Subcutaneous preadipocyte (primary cell): ENCODE measurements around the gene LYSMD1. TPM values are rescaled to one million over a fixed set of nuclear protein-coding genes. Genes with fewer than 3 reads are reported as not detected.

Source experiments
- total RNA-seq: library from RNA; depleted of rRNA; stranded (reverse); fragments of >200 nt; gene quantifications from 2 replicates; pipeline ENCODE4 v1.2.3, GENCODE V29; 2012

LYSMD1 gene
- total RNA-seq, result 7.8 and 8.5 TPM in 2 replicates

GRCh38 chr1:151165738-151166504 lies at the start of gene LYSMD1, which contains the start of gene SCNM1:
TSS of gene LYSMD1 (minus strand) at chr1:151165902. CDS start at chr1:151165258, 644 bp downstream.
TSS of gene SCNM1 (plus strand) at chr1:151166144. CDS start at chr1:151166153, 9 bp downstream.

DNA sequence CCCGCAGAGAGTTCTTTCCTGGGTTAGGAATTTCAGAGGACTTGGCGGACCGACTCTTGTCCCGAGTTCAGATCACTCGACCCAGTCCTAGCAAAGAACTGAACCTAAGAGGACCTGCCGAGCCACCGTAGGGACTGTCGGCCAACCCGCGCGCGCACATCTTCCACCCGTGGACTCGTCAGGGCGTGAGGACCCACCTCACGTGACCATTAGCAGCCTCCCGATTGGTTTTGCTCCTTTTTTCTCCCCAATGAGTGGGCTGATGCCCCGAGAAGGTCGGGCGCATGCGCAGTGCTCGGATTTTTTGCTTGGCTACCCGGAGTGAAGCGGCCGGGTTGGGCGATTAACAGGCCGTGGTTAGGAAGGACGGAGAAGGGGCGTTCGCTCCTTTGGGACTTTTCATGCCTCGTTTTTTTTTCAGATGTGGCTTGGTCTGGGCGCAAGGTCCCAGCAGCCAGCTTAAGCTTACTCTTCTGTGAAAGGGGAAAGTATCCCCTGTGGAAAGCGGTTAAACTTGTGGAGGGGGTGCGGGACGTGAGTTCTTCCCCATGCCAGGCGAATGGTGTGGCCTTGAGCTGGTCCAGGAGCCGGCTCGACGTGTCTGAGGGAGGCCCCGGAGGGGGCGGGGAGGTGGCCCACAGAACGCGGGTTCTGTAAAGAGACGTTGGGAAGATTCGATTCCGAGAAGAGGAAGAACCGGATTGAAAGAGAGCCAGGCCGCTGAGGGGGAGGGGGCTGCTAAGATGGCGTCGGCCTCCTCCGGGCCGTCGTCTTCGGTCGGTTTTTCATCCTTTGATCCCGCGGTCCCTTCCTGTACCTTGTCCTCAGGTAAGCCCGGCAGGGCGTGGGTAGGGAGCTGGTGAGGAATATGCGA lies 32.8 kb upstream of the LYSMD1 start, which contains the start of gene PIP5K1A:
TSS of gene PIP5K1A (plus strand) at position 299 of the 874 bp plus-strand sequence. CDS start at position 744, 445 bp downstream.

DNA sequence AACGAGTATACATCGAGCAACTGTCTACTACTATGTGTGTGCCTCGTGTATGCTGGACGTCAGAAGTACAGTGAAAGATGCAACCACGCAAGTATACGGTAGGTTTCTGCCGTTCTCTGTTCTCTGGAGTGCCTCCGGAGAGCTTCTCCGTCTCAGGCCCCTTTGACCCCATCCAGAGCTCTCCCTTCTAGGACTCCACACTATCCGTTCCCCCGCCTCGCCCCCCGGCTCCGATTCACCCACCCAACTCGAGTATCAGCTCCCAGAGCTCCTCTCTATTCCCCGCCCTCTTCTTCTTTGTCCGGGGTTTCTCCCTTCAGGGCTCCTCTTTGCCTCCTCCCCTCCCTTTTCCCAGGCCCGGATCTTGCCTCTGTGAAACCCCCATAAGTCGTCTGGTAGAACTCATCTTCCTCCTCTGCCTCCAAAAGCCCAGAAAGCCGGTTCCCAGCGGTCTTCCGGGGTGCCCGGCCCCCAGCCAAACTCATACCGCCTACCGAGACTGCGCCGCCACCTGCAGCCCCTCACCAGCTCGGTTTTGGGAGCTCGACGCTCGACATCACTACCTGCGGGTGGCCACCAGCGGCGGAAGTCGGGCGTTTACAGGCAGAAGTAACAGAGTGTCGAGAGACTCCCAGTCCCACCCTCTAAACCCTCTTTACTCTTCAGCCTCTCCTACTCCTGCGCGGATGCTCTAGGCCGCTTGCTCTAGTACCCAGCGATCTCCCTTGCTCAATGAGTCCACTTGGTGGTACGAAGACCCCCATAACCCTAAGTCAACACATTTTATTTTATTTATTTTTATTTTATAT lies 24.1 kb upstream of the LYSMD1 start, which contains the start of gene VPS72:
TSS of gene VPS72 (minus strand) at position 561 of the 809 bp plus-strand sequence. CDS start at position 485, 76 bp downstream.

GRCh38 chr1:151175863-151176262 lies 10.2 kb upstream of the LYSMD1 start, which contains the start of gene TMOD4:
TSS of gene TMOD4 (minus strand) at chr1:151175981. CDS start at chr1:151174875, 1,106 bp downstream.

GRCh38 chr1:151156515-151156819 lies 9.2 kb downstream of the LYSMD1 start, which contains the start of gene TNFAIP8L2:
TSS of gene TNFAIP8L2 (plus strand) at chr1:151156649. CDS start at chr1:151158698, 2,049 bp downstream.

DNA sequence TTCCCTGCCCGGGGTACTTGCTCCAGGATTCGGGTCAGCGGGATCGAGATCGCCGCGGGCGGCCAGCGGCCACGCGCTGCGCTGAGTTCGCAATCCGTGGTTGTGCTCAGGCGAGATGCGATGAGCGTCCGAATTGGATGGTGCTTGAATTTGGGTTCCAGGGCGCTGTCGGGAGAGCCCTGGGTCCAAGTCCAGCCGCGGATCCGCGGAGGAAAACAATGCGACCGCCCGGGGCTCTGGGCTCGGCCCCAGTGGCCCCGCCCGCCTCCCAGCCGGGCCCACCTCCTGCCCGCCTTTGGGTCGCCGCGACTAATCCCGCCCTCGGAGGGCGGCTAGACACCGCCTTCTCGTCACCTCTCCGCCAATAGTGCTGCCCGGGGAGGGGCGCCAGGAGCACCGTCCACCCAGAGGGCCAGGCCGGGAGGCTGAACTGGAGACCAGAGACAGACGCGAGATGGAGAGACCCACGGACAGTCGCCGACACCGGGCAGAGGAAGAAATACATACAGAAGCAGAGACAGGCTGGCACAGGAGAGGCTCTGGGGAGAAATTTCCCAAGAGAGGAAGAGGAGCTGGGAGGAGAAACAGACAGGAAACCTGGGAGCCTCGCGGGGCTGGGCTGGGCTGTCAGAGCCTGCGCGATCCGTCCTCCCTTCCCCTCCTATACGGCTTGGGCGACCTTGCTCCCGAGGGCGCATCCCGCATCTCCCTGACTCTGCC lies 19.1 kb downstream of the LYSMD1 start, which contains the start of gene SEMA6C:
TSS of gene SEMA6C (minus strand) at position 220 of the 720 bp plus-strand sequence. CDS start 4,010 bp downstream, outside the sequence.

Other genes starting within 250 kb of the LYSMD1 start
- gene SETDB1, start 239.5 kb downstream of the LYSMD1 start, total RNA-seq, result 32.7 and 35.8 TPM in 2 replicates
- gene CERS2, start 191.1 kb downstream of the LYSMD1 start, total RNA-seq, result 99.6 and 168 TPM in 2 replicates
- gene ANXA9, start 183.6 kb downstream of the LYSMD1 start, total RNA-seq, result 0.20 and 0.37 TPM in 2 replicates
- gene MINDY1, start 159.0 kb downstream of the LYSMD1 start, total RNA-seq, result 8.8 and 9.9 TPM in 2 replicates
- 5.1 and 5.7 TPM in 2 replicates for gene PRUNE1, start 157.5 kb downstream of the LYSMD1 start, total RNA-seq
- gene BNIPL, start 129.3 kb downstream of the LYSMD1 start, total RNA-seq, result 0.37 and 0.39 TPM in 2 replicates
- gene C1orf56, start 118.2 kb downstream of the LYSMD1 start, total RNA-seq, result 2.2 and 2.3 TPM in 2 replicates
- gene CDC42SE1, start 106.3 kb downstream of the LYSMD1 start, total RNA-seq, result 29.8 and 38.5 TPM in 2 replicates
- 0.73 and 0.78 TPM in 2 replicates for gene MLLT11, start 105.5 kb downstream of the LYSMD1 start, total RNA-seq
- 12.1 and 17.0 TPM in 2 replicates for gene GABPB2, start 95.1 kb downstream of the LYSMD1 start, total RNA-seq
- gene SEMA6C, start 19.3 kb downstream of the LYSMD1 start, total RNA-seq, result 0.73 and 0.98 TPM in 2 replicates
- not detected in 2 replicates for gene TNFAIP8L2, start 9.3 kb downstream of the LYSMD1 start, total RNA-seq
- 23.9 and 25.4 TPM in 2 replicates for gene SCNM1, start 242 bp upstream of the LYSMD1 start, total RNA-seq
- gene TMOD4, start 10.1 kb upstream of the LYSMD1 start, total RNA-seq, result not detected in 2 replicates
- 25.7 and 37.9 TPM in 2 replicates for gene VPS72, start 24.3 kb upstream of the LYSMD1 start, total RNA-seq
- gene PIP5K1A, start 32.6 kb upstream of the LYSMD1 start, total RNA-seq, result 37.8 and 64.1 TPM in 2 replicates
- gene PSMD4, start 88.8 kb upstream of the LYSMD1 start, total RNA-seq, result 151 and 175 TPM in 2 replicates
- gene ZNF687, start 116.4 kb upstream of the LYSMD1 start, total RNA-seq, result 11.8 and 17.2 TPM in 2 replicates
- gene PI4KB, start 161.5 kb upstream of the LYSMD1 start, total RNA-seq, result 40.4 and 50.8 TPM in 2 replicates
- gene RFX5, start 181.3 kb upstream of the LYSMD1 start, total RNA-seq, result 30.1 and 32.5 TPM in 2 replicates
- gene SELENBP1, start 206.8 kb upstream of the LYSMD1 start, total RNA-seq, result 25.0 and 31.6 TPM in 2 replicates
- 359 and 406 TPM in 2 replicates for gene PSMB4, start 233.7 kb upstream of the LYSMD1 start, total RNA-seq